Head of caudate nucleus (tissue), 42 donors: ENCODE measurements around the gene WSCD1.

ENCODE experiments used
- DNase-seq, 42 donors: peaks; one replicate each; pipeline versions ENCODE4 v3.0.0 to v3.0.0-alpha.2; 2020 to 2021; ENCODE audit warnings: mixed read lengths in 7 of 42
- intact Hi-C: fragments of 100-400 bp; cut with DNase I; formaldehyde crosslinking; loops from one replicate; pipeline ENCODE4 v1.15.0; 2022

Gene WSCD1

DNA sequence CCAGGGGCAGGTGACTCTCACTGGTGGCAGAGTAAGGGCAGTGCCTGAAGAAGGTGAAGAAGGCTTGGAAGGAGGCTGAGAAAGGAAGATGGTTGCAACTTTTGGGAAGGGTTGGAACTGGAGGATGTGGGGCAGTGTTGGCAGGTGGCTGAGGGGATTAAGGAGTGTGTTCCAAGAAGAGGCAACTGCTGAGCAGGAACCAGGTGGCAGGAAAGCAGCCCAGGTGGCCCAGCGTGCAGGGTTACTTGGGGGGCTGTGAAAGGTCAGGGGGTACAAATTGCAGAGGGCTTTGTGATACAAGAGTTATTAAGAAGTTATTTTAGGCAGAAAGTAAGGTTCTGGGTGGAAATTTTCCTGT, 28.6 kb downstream of the WSCD1 start:
- intact Hi-C loops: no loop called here
- DNase-seq: no peak

DNA sequence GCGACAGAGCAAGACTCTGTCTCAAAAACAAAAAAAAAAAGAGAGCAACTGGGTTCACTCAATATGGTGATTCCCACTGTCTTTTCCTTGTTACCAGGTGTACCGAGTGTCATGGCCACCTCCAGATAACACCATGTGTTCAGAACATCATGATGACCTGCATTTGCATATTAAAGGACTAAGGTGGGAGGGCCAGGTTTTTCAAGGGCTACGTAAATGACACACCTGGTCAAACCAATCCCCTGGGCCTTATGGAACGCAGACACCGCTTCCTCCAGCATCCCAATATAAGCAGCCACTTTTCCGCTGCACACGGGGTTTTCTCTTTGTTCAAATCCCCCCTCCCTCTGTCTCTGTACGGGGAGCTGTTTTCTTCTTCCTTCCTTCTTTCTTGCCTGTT, 29.3 kb downstream of the WSCD1 start:
- no peak for DNase-seq
- intact Hi-C loops: no loop called here

DNA sequence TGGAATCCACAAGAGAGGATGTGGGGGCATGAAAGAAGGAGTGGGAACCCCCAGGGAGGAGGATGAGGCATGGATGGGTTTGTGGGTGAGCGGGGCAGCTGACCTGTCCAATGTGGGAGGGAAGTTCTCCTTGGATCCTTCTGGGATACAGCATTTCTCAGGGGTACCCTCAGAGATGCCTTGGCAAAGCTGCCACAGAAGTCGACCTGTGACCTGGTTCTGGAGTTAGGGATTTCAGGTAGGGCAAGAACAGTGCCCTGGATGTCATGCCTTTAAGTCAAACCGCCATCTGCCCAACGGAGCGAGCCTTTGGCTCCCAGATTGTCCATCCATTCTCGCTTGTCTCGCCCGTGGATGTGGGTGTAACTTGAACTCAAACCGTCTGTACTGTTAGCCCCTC, 30.0 kb downstream of the WSCD1 start:
- intact Hi-C loops: no loop called here
- DNase-seq: peak in 3 of 42 donors; percentile 9 to 25 (median 16)

- intact Hi-C loops: no loop called here
- peak in 5 of 42 donors; percentile 0 to 25 (median 21) for DNase-seq
Observed at GRCh38 chr17:6100891-6101500, 30.8 kb downstream of the WSCD1 start.

DNA sequence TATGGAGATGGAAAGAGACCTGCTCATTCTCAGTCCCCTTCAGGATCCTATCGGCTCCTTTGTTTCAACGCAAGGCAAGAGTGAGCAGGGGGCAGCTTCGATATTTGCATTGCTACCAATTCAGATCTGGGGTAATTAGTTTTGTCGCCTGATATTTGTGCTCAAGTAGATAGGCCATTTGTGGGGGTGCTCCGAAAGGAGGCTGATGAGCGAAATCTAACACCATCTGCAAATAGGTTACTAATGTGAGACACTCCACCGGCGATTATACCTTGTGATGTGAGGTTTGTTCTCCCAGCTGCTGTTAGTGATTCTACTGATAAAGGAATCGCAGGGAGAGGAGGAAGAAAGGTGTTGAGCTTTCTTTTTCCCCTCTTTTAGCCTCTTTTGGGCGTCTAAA, 31.5 kb downstream of the WSCD1 start:
- intact Hi-C loops: no loop called here
- peak in 4 of 42 donors; percentile 0 to 15 (median 12) for DNase-seq

DNA sequence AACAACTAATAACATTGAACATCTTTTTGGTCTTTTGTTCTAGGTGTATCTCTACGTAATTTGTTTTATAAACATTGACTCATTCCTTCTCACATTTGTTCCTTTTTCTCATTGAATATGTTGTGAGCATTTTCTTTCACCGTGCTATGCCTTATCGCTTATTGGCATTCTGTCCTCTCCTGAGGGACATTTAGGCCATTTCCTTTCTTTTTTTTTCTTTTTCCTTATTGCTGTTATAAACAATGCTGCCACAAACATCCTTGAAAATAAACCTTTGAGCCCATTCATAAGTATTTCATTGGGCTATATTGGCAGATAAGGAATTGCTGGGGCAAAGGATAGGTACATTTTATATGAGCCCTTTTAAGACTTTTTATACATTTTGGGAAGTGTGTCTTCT, 32.4 kb downstream of the WSCD1 start:
- intact Hi-C loops: no loop called here
- no peak for DNase-seq

GRCh38 chr17:6104956-6105648, 34.9 kb downstream of the WSCD1 start:
- peak in 3 of 42 donors; percentile 5 to 22 (median 7) for DNase-seq
- intact Hi-C loops: no loop called here

DNA sequence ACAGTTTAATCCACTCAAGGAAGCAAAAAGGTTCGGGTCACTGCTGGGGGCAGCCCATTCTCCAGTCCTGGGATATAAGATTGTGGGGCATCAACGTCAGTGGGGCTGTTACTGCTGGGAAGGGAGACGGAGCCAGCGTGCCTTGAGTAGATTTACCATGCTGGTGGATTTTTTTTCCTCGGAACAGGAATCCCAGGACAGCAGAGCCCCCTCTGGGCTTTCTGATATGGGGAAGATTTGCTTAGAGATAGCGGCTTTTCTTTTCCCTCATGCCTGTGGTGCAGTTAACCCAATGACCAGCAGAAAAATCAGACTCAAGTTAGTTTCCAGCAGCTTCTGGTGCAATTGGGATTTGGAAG, 35.4 kb downstream of the WSCD1 start:
- DNase-seq: peak in 3 of 42 donors; percentile 4 to 19 (median 10)

GRCh38 chr17:6106212-6106611, 36.0 kb downstream of the WSCD1 start:
- intact Hi-C loops: no loop called here
- DNase-seq: no peak

More for the DNA sequence above, 35.4 kb downstream of the WSCD1 start:
- intact Hi-C loops: no loop called here

GRCh38 chr17:6107791-6108190, 37.6 kb downstream of the WSCD1 start:
- DNase-seq: peak in 4 of 42 donors; percentile 4 to 25 (median 9)
- intact Hi-C loops: no loop called here

DNA sequence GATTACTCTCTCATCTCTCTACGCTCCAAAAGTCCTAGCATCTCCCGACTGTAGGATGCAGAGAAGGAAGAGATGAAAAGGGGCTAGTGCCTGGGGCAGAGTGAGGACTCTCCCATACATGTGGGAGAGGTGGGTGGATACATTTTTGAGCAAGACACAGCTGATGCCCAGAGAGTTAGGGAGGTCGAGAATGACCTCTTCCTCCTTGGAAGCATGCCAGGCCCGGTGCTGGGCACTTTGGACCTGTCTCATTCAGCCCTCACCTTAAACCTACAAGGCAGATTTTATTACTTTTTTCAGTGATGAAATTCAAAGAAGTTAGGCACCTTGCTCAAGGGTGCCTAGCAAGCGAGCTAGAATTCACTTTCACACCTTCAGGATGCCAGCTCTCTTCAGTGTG, 38.2 kb downstream of the WSCD1 start:
- peak in 3 of 42 donors; percentile 1 to 40 (median 14) for DNase-seq
- intact Hi-C loops: no loop called here

- DNase-seq: peak in 3 of 42 donors; percentile 3 to 6 (median 5)
- intact Hi-C loops: no loop called here
Observed at GRCh38 chr17:6108987-6109386, 38.8 kb downstream of the WSCD1 start.

- intact Hi-C loops: no loop called here
- DNase-seq: no peak
Observed at GRCh38 chr17:6109536-6109935, 39.4 kb downstream of the WSCD1 start.

GRCh38 chr17:6110088-6110487, 39.9 kb downstream of the WSCD1 start:
- intact Hi-C loops: no loop called here
- peak in 2 of 42 donors; percentile 7 to 22 for DNase-seq

- intact Hi-C loops: no loop called here
- DNase-seq: peak in 3 of 42 donors; percentile 3 to 9 (median 7)
Observed at GRCh38 chr17:6110592-6110991, 40.4 kb downstream of the WSCD1 start.

- peak in 2 of 42 donors; percentile 10 to 17 for DNase-seq
- intact Hi-C loops: no loop called here
Observed at GRCh38 chr17:6120351-6120750, 50.2 kb downstream of the WSCD1 start.

DNA sequence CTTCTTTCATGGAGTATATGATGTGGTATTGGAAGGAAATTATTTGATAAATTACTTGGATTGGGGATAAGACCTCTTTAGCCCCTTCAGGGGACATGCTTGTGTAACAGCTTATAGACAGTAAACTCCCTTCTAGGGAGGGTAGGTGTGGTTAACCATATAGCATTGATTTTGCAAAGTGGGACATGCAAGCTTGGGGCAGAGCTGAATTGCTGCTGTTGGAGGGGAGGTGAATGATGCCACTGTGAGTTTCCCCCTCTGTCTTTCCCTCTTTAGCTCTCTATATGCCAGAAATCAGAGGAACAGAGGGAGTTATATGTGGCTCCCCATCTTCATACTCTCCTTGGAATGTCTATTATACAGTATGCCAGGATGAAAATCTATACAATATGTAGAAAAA, 54.7 kb downstream of the WSCD1 start:
- intact Hi-C loops: no loop called here
- DNase-seq: no peak

- intact Hi-C loops: no loop called here
- DNase-seq: no peak
Observed at GRCh38 chr17:6126768-6127167, 56.6 kb downstream of the WSCD1 start.

- no peak for DNase-seq
- intact Hi-C loops: no loop called here
Observed at GRCh38 chr17:6134721-6135120, 64.5 kb downstream of the WSCD1 start.

GRCh38 chr17:6135236-6135635, 65.1 kb downstream of the WSCD1 start:
- DNase-seq: no peak
- intact Hi-C loops: no loop called here

DNA sequence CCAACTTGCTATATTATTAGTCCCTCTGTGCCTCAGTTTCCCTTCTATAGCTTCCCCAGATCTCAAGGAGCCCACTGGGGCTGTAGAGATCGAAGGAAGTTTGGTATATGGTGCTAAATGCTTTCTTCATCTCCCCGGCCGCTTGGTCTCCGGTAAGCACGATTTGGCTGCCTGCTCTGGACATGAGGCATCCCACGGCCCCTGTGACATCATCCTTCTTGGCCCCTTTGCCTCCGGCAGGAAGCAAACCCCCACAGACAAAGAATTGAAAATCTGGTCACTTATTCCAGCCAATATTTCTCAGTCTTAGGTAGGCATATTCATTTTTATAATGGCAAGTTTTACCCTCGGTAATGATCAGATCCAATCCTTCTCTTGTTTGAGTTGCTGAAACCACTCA, 65.8 kb downstream of the WSCD1 start:
- no peak for DNase-seq
- intact Hi-C loops: no loop called here
